VCaP (cell line): ENCODE results near the gene MADCAM1.
"Not testable (repeated sequence)": the region's sequence is repeated elsewhere in the genome, so short reads cannot be mapped to it uniquely, and the experiment has no call there.

Source experiments
- H3K27ac ChIP-seq: fragments of 450-650 bp; 2 replicates; pipeline ENCODE4 v1.5.1; 2017
- CTCF ChIP-seq: fragments of 450-650 bp; conservative IDR thresholded peaks from 2 replicates; pipeline ENCODE4 v1.5.1; 2017; ENCODE audit warnings: mild to moderate bottlenecking, moderate library complexity

The MADCAM1 gene

GRCh38 chr19:496112-496665 is at the start of gene MADCAM1:
Gene MADCAM1 (plus strand): TSS chr19:496486. CDS start chr19:496500, 14 bp downstream.
- no peak for TF ChIP-seq CTCF
- H3K27ac ChIP-seq: no peak within 1 kb of the TSS

- no peak for TF ChIP-seq CTCF
- H3K27ac ChIP-seq: no peak overlapping the region
Observed at GRCh38 chr19:447064-447426, 49.2 kb upstream of the MADCAM1 start.

GRCh38 chr19:447816-448560 is 48.3 kb upstream of the MADCAM1 start:
- no peak overlapping the region for H3K27ac ChIP-seq
- TF ChIP-seq CTCF: no peak

GRCh38 chr19:449916-450315 is 46.4 kb upstream of the MADCAM1 start:
- no peak overlapping the region for H3K27ac ChIP-seq
- no peak for TF ChIP-seq CTCF

- not testable (repeated sequence) for H3K27ac ChIP-seq
Observed at GRCh38 chr19:450912-451481, 45.3 kb upstream of the MADCAM1 start.

GRCh38 chr19:452829-453228 is 43.5 kb upstream of the MADCAM1 start:
- TF ChIP-seq CTCF: no peak
- H3K27ac ChIP-seq: no peak overlapping the region

GRCh38 chr19:453606-454005 is 42.7 kb upstream of the MADCAM1 start:
- TF ChIP-seq CTCF: no peak
- H3K27ac ChIP-seq: no peak overlapping the region

- no peak overlapping the region for H3K27ac ChIP-seq
- no peak for TF ChIP-seq CTCF
Observed at GRCh38 chr19:455031-455705, 41.1 kb upstream of the MADCAM1 start.
